ENCODE data around the gene RCOR3.

- TF ChIP-seq CTCF (IDR thresholded peaks at IDR 0.05) (no peak), POLR2A (IDR thresholded peaks at IDR 0.05) (no peak), EP300 (IDR thresholded peaks at IDR 0.05) (no peak)
These were observed 94.5 kb downstream of the RCOR3 start for GRCh38 chr1:211353562-211354212.

Measured in tibial nerve (tissue), 4 donors.